Measurements from ENCODE around the gene CAPN7. TPM values are rescaled to one million over a fixed set of nuclear protein-coding genes. Genes with fewer than 3 reads are reported as not detected.

The CAPN7 gene
- total and polyA plus RNA-seq, 7 donors, result 12.5 to 70.8 (median 52.8) TPM

DNA sequence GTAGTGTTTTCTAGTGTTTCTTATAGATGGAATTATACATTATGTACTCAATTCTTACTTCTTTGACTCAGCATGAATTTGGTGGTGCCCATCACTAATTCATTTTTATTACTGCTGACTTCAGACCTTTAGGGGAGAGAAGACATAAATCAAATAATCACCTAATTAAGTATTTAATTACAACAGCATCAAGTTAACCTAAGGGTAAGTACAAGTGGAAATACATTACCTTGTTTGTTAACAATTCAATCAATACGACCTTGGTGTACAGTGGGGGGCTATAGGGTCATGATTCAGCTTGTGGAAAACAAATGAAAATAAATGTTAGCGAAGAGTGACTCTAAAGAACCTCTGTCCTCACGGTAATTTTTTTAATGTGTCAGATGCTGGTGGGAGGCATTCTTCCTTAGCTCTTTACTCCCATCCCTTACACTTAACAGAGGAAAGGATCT, 538 bp upstream of the CAPN7 start:
- peak overlapping the region; percentile 20 to 96 (median 94) for H3K4me3 ChIP-seq
- intact Hi-C loops (cut with DNase I), result loop anchor here (2.0 to 5.0 kb wide), 3 partner anchors 52 to 127 kb away; partner anchors contain the start of gene SH3BP5
- peaks cover 0 to 38% (median 30%) of the 10 kb centered on the region in 4 donors for H3K4me1 ChIP-seq
- no peaks in the 10 kb centered on the region for H3K27me3 ChIP-seq
- WGBS, 2 donors, result 0 to 2% methylated on average over 3 of the region's 3 CpGs
- peaks cover 0 to 15% (median 2%) of the 10 kb centered on the region in 4 donors for H3K36me3 ChIP-seq
- TF ChIP-seq, protein P1, sequence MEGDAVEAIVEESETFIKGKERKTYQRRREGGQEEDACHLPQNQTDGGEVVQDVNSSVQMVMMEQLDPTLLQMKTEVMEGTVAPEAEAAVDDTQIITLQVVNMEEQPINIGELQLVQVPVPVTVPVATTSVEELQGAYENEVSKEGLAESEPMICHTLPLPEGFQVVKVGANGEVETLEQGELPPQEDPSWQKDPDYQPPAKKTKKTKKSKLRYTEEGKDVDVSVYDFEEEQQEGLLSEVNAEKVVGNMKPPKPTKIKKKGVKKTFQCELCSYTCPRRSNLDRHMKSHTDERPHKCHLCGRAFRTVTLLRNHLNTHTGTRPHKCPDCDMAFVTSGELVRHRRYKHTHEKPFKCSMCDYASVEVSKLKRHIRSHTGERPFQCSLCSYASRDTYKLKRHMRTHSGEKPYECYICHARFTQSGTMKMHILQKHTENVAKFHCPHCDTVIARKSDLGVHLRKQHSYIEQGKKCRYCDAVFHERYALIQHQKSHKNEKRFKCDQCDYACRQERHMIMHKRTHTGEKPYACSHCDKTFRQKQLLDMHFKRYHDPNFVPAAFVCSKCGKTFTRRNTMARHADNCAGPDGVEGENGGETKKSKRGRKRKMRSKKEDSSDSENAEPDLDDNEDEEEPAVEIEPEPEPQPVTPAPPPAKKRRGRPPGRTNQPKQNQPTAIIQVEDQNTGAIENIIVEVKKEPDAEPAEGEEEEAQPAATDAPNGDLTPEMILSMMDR (IDR thresholded peaks at IDR 0.05), result no peak
- TF ChIP-seq POLR2A (IDR thresholded peaks at IDR 0.05), result peak; percentile 54 to 64
- no peak for DNase-seq
- peak overlapping the region; percentile 97 to 99 (median 98) for H3K27ac ChIP-seq
- no peaks in the 10 kb centered on the region for H3K9me3 ChIP-seq

DNA sequence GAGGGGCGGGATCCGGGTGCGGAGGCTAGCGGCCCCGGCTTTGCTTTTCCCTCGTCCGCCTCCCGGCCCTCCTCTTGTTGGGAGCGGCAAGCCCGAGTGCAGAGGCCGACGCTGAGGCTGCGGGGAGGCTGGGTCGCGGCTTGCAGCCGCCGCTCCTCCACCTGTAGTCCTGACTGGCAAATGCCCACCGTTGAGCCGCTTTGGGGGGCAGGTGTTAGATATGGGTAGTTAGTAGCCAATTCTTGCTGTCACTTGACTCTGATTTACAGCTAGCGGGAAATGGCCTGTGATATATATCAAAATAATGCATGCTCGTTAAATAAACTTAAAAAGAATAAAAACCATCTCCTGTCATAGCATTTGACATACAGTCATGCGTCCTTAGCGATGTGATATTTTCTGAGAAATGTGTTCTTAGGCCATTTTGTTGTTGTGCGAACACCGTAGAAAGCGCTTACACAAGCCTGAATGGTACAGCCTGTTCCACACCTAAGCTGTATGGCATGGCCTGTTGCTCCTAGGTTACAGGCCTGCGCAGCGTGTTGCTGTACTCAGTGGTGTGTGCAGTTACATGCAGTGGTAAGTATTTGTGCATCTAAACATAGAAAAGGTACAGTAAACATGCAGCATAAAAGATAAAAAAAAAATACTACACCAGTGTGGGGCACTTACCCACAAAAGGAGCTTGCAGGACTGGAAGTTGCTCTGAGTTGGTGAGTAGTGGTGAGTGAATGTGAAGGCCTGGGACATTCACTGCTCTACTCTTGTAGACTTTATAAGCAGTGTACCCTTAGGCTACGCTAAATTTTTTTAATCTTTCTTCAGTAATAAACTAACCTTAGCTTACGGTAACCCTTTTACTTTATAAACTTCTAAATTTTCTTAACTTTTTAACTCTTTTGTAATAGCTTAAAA, 873 bp downstream of the CAPN7 start:
- Histone ChIP-seq H3K9me3 (no peaks in the 10 kb centered on the region), H3K27me3 (no peaks in the 10 kb centered on the region), H3K27ac (peak overlapping the region; percentile 97 to 99 (median 98)), H3K4me1 (peaks cover 0 to 38% (median 30%) of the 10 kb centered on the region in 4 donors), H3K4me3 (peak overlapping the region; percentile 90 to 96 (median 94)), H3K36me3 (peaks cover 0 to 16% (median 2%) of the 10 kb centered on the region in 4 donors)
- peak; percentile 74 for DNase-seq
- intact Hi-C loops (cut with DNase I), result loop anchor here (5.0 kb wide), 2 partner anchors 50 to 125 kb away; partner anchors contain the start of gene SH3BP5
- 2 to 4% methylated on average over 30 of the region's 30 CpGs for WGBS, 2 donors
- TF ChIP-seq POLR2AphosphoS5 (IDR thresholded peaks at IDR 0.05) (peak in 3 of 4 donors; percentile 17 to 64 (median 24)), POLR2A (IDR thresholded peaks at IDR 0.05) (no peak), EP300 (IDR thresholded peaks at IDR 0.05) (peak in 1 of 4 donors; percentile 65)
- TF ChIP-seq, protein P1 (IDR thresholded peaks at IDR 0.05), result no peak

- H3K4me1 ChIP-seq, result peaks cover 0 to 38% (median 30%) of the 10 kb centered on the region in 4 donors
- 70 to 74% methylated on average over 5 of the region's 5 CpGs for WGBS, 2 donors
- peaks cover 5 to 27% (median 7%) of the 10 kb centered on the region in 4 donors for H3K36me3 ChIP-seq
- H3K9me3 ChIP-seq, result no peaks in the 10 kb centered on the region
- peak overlapping the region in 2 of 4 donors; percentile 94 to 96 for H3K4me3 ChIP-seq
- no peaks in the 10 kb centered on the region for H3K27me3 ChIP-seq
- intact Hi-C loops (cut with DNase I), result loop anchor here (5.0 kb wide), 2 partner anchors 49 to 124 kb away; partner anchors contain the start of gene SH3BP5
- peak overlapping the region; percentile 97 to 99 (median 98) for H3K27ac ChIP-seq
- DNase-seq, result no peak
- TF ChIP-seq EP300 (IDR thresholded peaks at IDR 0.05), result no peak
- TF ChIP-seq POLR2A (IDR thresholded peaks at IDR 0.05), result no peak
- TF ChIP-seq, protein P1 (IDR thresholded peaks at IDR 0.05), result no peak
- TF ChIP-seq POLR2AphosphoS5 (IDR thresholded peaks at IDR 0.05), result no peak
Measured at GRCh38 chr3:15207836-15208504, 1.9 kb downstream of the CAPN7 start.

DNA sequence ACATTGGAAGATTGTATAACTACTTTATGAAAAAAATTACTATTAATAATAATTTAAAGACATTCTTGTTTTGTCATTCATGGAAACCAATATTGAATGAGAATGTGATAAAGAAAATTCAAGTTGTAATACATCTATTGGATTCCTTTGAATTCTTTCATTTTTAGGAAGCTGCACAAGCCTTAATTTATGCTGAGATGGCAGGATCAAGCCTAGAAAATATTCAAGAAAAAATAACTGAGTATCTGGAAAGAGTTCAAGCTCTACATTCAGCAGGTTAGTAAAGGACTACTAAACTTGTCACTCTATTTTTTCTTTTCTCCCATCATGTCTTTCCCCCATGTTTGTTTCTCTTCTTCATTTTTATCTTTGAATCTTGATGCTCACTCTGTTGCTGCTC, 5.9 kb downstream of the CAPN7 start:
- H3K27ac ChIP-seq, result no peak overlapping the region

More for the DNA sequence above, 5.9 kb downstream of the CAPN7 start:
- H3K4me3 ChIP-seq, result no peak overlapping the region
- H3K9me3 ChIP-seq, result no peaks in the 10 kb centered on the region
- H3K27me3 ChIP-seq, result no peaks in the 10 kb centered on the region
- H3K4me1 ChIP-seq, result peaks cover 0 to 34% (median 26%) of the 10 kb centered on the region in 4 donors
- TF ChIP-seq POLR2A (IDR thresholded peaks at IDR 0.05), result no peak
- TF ChIP-seq POLR2AphosphoS5 (IDR thresholded peaks at IDR 0.05), result no peak
- TF ChIP-seq EP300 (IDR thresholded peaks at IDR 0.05), result no peak
- TF ChIP-seq, protein P1 (IDR thresholded peaks at IDR 0.05), result no peak
- H3K36me3 ChIP-seq, result peaks cover 6 to 64% (median 10%) of the 10 kb centered on the region in 4 donors
- intact Hi-C loops (cut with DNase I), result no loop called here
- DNase-seq, result no peak

Measured in sigmoid colon (tissue), 7 donors.